OCI-M2 (cell line): ENCODE data around the gene PTPRK.
"Not testable (repeated sequence)": the region's sequence is repeated elsewhere in the genome, so short reads cannot be mapped to it uniquely, and the experiment has no call there.

ENCODE experiments used
- DNase-seq: peaks from one replicate; lab custom pipeline; 2025; ENCODE audit not compliant: unreplicated experiment; lab: John Stamatoyannopoulos, UW

The PTPRK gene

DNA sequence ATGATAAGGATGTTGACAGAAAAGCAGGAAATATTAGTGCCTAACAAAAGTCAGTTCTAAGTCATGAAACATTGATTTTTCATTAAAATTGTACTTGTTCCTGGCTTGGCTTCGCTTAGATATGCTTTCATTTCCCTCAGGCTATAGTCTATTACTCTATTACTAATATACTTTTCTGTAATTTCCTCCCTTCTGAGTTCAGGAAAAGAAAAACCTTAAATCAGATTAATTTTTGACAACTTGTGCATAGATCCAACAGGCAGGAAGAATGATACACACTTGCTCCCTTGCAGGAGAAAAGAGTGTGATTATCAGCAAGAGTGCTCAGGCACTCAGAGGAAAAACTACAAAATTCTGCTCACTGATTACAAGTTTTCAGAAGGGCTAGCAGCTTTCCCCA, 474.4 kb downstream of the PTPRK start:
- no peak for DNase-seq

DNA sequence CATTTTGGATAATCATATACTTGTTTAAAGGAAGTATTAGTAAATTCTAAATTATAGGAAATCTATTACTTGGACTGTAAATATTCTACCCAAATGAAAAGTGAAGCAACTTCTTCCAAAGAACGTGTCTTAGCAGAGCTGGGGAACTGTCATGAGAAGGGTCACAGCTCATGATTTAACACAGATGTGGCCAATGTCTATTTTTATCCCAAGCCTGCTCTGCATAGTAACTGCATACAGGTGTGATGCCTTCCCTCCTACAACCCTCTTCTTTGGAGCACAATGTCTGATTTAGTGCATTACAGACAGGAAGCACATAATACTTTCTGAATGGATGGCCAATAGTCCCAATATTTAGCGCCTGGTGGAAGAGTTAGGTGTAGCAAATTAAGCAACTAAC, 480.9 kb downstream of the PTPRK start:
- no peak for DNase-seq

DNA sequence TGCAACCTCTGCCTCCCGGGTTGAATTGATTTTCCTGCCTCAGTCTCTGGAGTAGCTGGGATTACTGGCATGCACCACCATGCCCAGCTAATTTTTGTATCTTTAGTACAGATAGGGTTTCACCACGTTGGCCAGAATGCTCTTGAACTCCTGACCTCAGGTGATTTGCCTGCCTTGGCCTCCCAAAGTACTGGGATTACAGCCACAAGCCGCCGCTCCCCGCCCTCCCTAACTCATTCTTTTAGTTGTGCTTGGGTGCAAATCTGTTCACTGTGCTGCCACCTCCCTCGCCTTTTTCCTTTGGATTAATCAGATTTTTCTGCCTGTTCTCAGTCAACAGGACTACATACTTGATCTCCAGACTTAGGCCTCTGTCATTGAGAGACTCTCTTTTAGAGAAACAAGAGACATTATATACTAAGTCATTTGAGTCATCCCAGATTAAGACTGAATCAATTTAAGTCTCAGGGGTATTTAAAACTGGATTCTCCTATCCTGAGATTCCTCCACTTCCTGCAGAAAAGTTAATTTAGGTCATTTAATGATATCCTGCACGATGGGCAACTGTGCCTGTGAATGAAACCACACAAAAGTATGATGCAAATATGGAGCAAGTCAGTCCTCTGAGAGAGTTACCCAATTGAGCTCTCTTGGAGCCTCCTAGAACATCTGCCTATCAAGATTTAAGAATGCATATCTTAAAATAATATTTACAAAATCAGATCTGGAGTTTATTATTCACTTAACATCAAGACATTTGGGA, 483.4 kb downstream of the PTPRK start:
- DNase-seq: no peak

DNA sequence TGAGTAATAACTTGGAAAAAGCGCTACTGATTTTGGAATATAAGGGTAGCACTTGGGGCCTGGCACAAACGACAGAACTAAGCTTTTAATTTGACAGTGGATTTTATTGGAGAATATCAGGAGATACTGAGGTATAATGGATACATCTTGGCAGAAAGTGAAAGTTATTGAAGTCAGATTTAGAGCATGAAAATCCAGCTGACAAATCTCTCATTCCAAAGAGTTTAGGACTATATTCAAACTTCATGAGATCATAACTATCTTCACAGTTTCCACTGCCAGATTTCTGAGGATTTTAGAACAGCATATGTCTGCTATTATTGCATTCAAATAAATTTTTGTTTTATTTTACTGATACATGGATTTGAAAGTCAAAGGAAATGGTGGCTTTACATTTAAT, 487.2 kb downstream of the PTPRK start:
- DNase-seq: no peak

DNA sequence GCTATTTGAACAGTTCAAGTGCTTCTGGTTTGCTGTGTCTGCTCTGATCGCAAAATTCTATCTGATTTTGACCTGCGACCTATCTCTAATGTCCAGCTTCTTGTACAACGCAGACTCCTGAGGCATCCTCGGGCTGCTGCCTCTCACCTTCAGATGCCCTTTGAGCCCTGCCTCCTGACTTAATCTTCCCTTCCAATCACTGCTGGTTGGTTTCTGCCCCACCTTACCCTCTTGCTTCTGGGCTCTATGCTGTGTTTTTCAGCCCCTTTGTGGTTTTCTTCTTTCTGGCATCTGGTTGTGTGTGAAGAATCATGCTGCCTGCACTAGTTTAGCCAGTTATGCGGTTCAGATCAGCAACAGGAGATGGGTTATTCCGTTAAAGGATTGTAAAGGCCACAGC, 488.4 kb downstream of the PTPRK start:
- DNase-seq: no peak

DNA sequence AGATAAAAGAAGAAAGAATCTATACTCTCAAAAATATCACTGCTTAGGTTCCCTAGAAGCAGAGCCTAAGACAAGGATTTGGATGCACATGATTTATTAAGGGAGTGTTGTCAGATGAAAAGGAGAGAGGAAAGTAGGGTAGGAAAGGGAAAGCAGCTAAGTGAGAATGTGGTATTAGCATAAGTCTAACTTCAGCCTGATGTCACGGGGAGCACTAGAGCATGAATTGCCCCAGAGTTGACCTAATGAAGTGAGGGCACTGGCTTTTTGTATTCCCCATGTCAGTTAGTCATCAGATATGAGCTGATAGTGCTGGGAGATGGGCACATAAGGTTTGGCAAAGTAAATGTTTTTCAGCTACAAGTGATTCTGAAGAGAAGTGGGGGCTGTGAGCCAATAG, 490.6 kb downstream of the PTPRK start:
- no peak for DNase-seq

DNA sequence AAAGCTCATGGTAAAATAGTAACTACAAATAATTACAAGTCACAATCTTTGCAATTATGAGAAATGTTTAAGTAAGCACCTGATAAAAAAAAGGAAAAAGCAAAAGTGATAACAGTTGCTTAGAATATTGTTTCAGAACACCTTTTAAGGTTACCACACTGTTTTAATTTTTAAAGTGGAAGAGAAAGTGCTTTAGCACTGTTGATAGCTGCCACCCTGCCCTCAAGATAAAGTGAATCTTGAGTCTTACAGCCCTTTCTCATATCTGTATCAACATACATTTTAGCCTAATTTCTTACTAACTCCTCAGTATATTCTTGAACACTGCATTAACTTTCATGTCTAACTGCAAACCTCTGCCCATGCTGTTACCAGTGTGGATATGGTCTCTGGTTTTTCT, 492.2 kb downstream of the PTPRK start:
- no peak for DNase-seq

DNA sequence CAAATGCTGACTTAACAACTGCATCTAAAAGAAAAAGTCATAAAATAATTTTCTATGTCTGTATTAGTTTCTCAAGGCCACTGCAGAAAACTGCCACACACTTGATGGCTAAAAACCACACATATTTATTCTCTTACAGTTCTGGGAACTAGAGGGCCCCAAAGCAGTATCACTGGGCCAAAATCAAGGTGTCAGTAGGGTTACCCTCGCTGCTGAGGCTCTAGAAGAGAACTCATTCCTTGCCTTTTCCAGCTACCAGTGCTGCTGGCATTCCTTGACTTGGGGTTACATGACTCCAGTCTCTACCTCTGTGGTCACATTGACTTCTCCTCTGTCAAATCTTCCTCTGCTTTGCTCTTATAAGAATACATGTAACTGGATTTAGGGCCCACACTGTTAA, 494.9 kb downstream of the PTPRK start:
- no peak for DNase-seq

DNA sequence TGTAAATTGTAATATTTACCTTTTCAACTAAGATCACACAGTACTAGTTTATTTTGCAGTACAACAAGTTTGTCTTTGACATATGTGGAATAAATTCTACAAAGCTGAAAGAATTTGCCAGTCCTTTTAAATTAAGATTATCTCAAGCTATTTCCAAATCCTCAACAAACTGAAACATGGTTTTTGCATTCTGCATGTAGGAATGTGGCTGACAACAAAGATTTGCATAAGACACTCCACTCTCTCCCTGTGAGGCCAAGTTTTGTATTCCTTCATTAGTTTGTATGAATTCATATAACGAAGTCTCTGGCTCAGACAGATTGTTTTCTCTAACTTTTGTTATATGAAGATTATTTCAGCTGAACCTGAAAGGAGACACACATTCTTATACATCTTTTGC, 495.4 kb downstream of the PTPRK start:
- no peak for DNase-seq

DNA sequence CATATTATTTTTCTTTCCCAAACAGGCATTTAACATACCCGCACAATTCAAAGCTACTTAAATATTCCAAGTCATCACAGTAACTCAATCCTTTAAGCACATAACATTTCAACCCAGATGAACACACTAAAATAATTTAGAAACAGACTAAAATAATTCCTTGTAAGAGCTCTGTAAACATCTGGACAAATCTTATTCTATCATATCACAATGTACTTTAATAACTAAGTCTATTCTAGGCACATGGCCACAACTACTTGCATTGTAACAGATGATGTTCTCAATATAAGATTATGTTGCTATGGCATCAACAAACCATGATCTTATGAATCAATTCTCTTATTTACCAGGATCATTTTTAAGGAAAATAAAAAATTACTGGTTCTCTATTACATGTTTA, 496.4 kb downstream of the PTPRK start:
- no peak for DNase-seq

DNA sequence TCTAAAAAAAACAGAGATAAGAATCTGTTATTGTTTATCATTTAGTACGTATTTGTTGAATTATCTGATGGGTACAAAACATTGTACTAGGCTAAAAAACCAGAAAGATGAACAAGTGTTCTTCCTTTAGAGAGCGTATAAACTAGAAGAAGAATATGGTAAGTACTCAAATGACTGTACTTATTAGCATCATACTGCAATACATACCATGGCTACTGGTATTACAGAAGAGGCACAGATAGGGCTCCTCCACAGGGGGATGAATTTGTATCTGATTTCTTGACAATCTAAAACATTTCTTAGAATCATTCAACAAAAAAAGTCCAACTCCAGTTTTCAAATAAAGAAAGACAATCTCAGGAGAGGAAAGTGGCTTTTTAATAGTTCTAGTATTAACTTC, 501.6 kb downstream of the PTPRK start:
- DNase-seq: no peak

DNA sequence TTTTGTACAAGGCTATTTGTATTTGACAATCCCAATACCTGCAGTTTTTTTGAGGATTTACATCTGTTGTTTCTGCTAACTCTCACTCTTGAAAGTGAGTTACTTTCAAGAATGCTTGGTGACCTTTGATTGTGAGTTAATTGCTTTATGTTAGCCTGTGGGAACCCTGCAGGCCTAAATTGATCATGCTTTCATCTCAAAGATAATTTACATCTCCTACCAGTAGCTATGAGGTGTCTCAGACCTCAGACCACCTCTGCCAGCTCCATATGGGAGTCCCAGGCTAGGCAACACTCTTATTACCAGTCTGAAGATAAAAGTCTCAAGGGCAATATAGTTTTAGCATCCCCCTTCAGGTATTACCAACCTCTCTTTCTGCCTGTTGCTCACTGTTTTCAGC, 503.1 kb downstream of the PTPRK start:
- DNase-seq: no peak

DNA sequence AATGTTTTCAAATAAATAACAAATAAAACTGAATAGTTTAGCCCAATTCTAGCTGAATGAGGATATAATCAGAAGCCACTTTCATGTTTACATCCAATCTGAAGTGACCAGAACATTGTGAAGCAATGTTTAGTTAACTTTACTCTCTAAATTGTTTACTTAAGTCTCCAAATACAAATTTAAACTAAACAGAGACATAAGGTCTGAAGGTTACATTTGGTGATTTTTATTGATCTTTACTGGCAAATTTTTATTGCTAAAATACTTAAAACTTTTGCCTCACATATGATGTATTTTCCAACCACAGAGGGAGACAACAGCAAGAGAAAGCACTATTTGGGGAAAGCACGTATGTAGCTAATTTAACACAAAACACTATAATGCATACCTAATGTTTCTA, 512.7 kb downstream of the PTPRK start:
- DNase-seq: no peak

DNA sequence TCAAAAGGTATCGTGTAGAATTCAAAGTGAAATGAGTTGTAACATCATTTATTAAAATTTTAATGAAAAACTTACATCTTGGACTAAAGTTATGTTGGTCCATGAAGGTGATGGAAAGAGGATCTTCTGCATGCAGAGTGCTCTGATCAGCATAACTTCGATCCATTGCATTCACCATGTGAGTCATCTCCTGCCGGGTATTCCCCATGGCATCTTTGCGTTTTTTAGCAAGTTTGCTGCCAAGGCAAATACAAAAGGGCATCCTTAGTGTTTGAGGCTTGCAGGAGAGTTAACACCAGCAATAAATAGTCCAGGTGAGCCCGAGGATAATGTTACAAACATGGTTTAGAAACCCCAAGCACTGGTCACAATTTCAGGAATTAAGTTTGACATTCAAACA, 515.4 kb downstream of the PTPRK start:
- DNase-seq: no peak

DNA sequence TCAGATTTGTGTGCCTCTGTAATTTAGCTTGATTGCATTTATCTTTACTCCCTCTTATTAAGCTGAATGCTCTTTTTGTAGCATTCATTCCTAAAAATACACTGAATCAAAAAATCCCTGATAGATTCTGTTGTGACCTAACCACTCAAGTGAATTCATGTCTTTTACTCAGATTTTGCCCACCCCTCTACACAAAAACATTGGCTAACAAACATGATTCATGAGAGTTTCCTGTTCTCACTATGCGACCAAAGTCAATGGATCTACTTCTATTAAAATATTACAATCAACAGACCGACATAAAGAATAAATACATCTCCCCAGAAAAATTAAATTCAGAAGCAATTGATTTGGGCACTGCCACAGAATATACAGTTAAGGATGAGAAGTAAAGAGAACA, 520.0 kb downstream of the PTPRK start:
- no peak for DNase-seq

DNA sequence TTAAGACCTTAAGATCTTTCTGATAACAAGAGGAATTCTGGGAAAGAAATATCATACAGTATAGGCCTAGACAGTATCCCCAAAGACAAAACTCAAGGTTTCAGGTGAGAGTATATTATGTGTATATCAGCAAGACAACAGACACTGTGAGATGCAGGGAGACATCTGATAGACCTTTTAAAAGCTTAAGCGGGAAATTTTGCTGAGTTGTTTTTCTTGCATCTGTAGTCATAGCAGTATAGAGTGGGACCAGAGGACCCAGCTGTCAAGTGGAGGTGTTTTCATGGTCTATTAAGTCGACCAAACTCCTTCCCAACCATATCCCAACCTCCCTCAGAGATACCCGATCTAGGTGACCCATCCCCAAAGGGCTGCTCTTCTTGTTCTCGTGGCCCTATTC, 521.4 kb downstream of the PTPRK start:
- DNase-seq: no peak

DNA sequence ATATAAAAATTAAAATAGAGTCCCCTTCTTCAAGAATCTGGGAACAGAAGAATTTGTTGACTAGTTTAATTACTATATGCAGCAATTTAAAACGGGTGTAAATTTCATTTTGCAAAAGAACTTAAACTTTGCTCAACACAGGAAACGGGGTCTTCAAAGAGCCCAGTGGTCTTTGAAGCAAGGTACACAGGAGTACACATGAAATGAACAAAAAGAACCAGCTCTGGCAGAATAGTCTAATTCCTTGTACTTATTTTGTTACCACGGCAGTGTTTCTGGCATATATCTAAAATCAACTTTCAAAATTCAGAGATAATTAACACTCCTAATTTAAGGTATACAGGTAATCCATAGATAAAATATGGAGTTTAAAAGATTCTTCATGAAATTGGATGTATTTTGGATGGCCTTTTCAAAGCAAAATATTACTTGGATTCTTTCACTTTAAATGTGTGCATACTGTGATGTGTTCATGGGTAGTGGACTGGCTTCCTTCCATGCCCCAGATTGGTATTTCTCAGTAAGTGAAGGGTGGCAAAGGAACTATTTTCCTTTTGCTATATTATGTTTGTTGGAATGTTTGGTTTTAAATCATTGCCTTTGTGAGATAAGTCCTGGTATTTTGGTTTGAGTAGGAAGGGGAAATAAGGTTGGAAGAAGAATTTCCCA, 522.8 kb downstream of the PTPRK start:
- DNase-seq: no peak

DNA sequence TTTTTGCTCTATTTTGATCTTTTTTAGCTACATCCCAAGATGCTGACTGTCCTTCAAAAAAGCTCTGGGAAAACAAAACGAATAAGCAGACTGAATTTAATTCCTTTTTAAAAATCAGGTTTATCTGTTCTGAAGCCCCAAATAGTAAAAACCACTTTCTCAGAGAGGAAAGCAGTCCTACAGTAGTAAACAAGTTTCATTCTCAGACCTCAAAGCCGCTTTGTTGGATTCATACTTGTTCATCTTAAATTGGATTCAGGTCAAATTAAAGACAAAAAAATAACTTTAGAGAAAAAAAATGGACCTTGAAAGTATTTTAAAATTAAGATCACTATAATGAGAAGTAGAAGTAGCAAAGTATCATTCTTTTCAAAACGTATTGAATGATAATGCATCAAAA, 523.5 kb downstream of the PTPRK start:
- no peak for DNase-seq

DNA sequence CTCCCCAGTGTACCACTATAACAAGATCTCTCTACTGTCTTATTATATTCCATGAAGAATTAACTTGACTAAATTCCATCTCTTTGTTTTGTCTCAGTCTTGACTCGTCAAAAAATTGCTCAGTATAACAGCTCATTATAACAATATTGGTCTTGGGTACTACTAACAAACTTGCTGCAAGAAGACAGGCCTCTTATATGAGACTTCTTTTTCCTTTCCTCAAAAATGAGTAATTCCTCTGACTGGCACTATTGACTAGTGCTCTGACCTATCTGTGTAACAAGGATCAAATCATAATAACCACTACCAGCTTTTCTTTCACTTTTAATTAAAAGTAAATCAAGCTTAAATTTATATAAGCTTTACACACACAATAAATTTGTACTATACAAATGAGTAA, 528.3 kb downstream of the PTPRK start:
- DNase-seq: no peak

DNA sequence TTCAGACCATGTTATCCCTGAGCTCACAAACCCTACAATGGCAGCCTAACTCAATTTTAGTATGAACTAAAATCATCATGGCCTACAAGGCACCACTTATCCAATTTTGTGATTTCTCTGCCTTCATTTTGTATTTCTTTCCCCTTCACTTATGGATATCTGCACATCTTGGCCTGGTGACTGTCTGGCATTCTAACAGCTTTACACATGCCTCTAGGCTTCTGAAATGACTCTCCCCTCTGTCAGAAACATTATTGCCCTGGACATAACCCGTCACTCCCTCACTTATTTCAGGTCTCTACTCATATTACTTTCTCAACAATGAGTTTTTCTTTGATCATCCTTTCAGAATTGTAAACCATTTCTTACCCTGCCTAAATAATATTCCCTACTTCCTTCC, 530.3 kb downstream of the PTPRK start:
- no peak for DNase-seq

DNA sequence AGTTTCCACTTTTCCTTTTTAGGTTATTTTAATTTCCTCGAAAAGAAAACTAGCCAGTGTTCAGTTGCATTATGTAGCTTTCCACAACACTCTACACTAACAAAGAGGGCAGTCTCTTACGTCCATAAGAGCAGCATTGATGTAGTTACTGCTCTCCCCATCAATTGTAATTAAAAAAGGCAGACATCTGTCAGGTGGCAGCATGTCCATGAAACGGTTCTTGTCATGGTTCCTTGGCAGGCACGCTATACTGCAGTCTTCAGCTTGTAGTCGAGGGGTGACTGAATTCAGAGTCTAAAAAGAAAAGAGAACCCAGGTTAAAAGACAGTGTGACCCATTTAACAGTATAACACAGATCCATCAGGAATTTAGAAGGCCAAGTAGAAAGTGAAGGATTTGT, 539.4 kb downstream of the PTPRK start:
- no peak for DNase-seq

DNA sequence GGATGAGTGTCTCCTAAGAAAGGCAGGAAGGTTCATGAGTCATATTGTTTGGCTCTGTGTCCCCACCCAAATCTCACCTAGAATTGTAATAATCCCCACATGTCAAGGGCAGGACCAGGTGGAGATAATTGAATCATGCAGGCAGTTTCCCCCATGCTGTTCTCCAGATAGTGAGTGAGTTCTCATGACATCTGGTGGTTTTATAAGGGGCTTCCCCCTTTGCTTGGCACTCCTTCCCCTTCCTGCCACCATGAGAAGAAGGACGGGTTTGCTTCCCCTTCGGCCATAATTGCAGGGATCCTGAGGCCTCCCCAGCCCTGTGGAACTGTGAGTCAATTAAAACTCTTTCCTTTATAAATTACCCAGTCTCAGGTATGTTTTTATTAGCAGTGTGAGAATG, 542.2 kb downstream of the PTPRK start:
- DNase-seq: not testable (repeated sequence)

DNA sequence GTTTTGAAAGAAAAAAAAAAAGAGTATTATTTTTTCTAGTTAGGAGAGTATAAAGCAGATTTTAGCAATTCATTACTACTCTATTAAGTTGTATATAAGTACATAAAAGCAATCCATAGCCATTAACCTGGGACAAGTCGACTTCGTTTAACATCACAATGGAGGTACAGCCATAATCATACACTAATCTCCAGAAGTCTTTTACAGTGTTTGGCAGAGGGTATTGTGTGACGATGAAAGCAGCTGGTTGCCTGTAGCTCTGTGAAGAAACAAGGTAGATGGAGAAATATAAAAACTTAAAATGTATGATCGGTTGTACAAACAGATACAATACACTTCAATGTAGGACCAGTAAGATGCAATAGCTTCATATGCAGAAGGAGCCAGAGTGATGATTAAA, 543.6 kb downstream of the PTPRK start:
- DNase-seq: no peak
